SJSA1 (cell line): ENCODE results near the gene STMN1. TPM values are rescaled to one million over a fixed set of nuclear protein-coding genes. Genes with fewer than 3 reads are reported as not detected.

Experiments
- DNase-seq, 2 experiments: peaks; one replicate each; pipeline ENCODE4 v3.0.0-alpha.2; 2015 to 2020; ENCODE audit warnings: low spot score in 2 of 2, low read depth in 1 of 2
- H3K27ac ChIP-seq: fragments of 250-450 bp; sonication (Bioruptor Pico); 2 replicates; pipeline ENCODE4 v1.5.1; 2020; ENCODE audit warnings: mild to moderate bottlenecking, moderate library complexity
- H3K27me3 ChIP-seq: fragments of 250-450 bp; sonication (Bioruptor Pico); replicated peaks from 2 replicates; pipeline ENCODE4 v1.5.1; 2020; ENCODE audit warnings: mild to moderate bottlenecking, moderate library complexity
- H3K36me3 ChIP-seq: fragments of 250-450 bp; sonication (Bioruptor Pico); 2 replicates; pipeline ENCODE4 v1.5.1; 2020; ENCODE audit warnings: mild to moderate bottlenecking
- H3K4me1 ChIP-seq: fragments of 250-450 bp; sonication (Bioruptor Pico); replicated peaks from 2 replicates; pipeline ENCODE4 v1.6.1; 2021; ENCODE audit warnings: mild to moderate bottlenecking
- H3K4me3 ChIP-seq: fragments of 250-450 bp; sonication (Bioruptor Pico); 2 replicates; pipeline ENCODE4 v1.5.1; 2020; ENCODE audit warnings: mild to moderate bottlenecking
- H3K9me3 ChIP-seq: fragments of 250-450 bp; sonication (Bioruptor Pico); replicated peaks from 2 replicates; pipeline ENCODE4 v1.5.1; 2020; ENCODE audit warnings: mild to moderate bottlenecking
- total RNA-seq: library from RNA; depleted of rRNA; stranded (reverse); fragments of >200 nt; shearing (Covaris generic); gene quantifications from 2 replicates; pipeline ENCODE4 v1.2.3, GENCODE V29; 2014; rRNA removed

Gene STMN1
- total RNA-seq, 1 experiment from 2014 or later = 325 TPM

DNA sequence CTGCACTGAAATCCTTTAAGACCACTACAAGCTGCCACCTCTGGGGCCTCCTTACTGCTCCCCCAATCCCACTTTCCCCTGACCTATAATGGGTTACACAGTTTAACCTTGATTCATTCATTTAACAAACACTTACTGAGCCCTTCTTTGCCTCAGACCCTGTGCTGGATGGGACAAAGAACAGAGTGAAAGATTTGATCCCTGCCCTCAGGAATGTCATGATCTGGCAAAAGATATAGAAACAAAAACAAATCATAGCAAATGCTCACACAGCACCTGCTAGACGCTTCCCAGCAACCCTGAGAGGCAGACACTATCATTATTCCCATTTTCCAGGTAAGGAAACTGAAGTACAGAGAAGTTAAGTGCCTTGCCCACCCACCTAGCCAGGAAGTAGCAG lies 39.9 kb downstream of the STMN1 start:
- H3K27me3 ChIP-seq = no peaks in the 10 kb centered on the region
- no peak for DNase-seq
- no peaks in the 10 kb centered on the region for H3K4me1 ChIP-seq

GRCh38 chr1:25864434-25864833 lies 41.8 kb downstream of the STMN1 start:
- H3K36me3 ChIP-seq = no peaks in the 10 kb centered on the region; the same call in 1 of the 2 replicates
- no peak overlapping the region for H3K27ac ChIP-seq
- no peak overlapping the region for H3K4me3 ChIP-seq
- DNase-seq = no peak
- peaks cover 5% of the 10 kb centered on the region for H3K4me1 ChIP-seq
- H3K9me3 ChIP-seq = no peaks in the 10 kb centered on the region
- no peaks in the 10 kb centered on the region for H3K27me3 ChIP-seq

More for the DNA sequence above, 39.9 kb downstream of the STMN1 start:
- Histone ChIP-seq H3K36me3 (no peaks in the 10 kb centered on the region; the same call in 1 of the 2 replicates), H3K9me3 (no peaks in the 10 kb centered on the region), H3K4me3 (no peak overlapping the region), H3K27ac (no peak overlapping the region)

GRCh38 chr1:25863486-25864262 lies 42.5 kb downstream of the STMN1 start:
- H3K27ac ChIP-seq = no peak overlapping the region
- H3K4me3 ChIP-seq = no peak overlapping the region
- H3K9me3 ChIP-seq = no peaks in the 10 kb centered on the region
- peaks cover 5% of the 10 kb centered on the region for H3K4me1 ChIP-seq
- no peak for DNase-seq
- no peaks in the 10 kb centered on the region; the same call in 1 of the 2 replicates for H3K36me3 ChIP-seq
- H3K27me3 ChIP-seq = no peaks in the 10 kb centered on the region

DNA sequence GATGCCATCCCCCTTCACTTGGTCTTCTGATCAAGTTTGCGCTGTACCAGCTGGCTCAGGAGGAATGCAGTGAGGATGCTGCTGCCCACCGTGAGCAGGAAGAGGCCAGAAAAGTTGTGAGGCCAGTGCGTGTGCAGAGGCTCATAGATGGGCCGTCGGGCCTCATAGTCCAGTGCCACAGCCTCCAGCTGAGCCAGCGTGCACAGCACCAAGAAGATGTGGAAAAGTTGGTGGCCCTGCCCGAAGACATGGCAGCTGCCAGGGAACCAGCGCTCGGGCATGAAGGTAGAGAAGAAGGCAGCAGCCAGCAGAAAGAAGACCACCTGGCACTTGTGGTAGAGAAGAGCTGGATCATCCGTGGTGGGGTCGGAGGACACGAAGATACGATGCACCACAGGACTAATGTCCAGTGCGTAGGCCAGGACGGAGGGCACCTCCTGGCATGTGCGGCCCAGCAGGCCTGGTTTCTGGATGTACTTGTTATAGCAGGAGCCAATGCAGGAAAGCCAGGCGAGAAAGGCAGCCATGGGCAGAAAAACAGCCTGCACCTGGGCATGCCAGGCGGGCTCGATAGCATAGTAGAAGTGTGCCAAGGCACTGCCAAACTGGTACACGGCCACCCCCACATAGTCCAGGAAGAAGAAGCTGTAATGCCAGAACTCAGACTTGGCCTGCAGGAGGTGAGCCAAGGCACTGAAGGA lies 43.3 kb downstream of the STMN1 start:
- no peaks in the 10 kb centered on the region; the same call in 1 of the 2 replicates for H3K36me3 ChIP-seq
- no peak overlapping the region for H3K4me3 ChIP-seq
- H3K27me3 ChIP-seq = no peaks in the 10 kb centered on the region
- H3K27ac ChIP-seq = no peak overlapping the region
- no peak for DNase-seq
- no peaks in the 10 kb centered on the region for H3K9me3 ChIP-seq
- peaks cover 10% of the 10 kb centered on the region for H3K4me1 ChIP-seq

DNA sequence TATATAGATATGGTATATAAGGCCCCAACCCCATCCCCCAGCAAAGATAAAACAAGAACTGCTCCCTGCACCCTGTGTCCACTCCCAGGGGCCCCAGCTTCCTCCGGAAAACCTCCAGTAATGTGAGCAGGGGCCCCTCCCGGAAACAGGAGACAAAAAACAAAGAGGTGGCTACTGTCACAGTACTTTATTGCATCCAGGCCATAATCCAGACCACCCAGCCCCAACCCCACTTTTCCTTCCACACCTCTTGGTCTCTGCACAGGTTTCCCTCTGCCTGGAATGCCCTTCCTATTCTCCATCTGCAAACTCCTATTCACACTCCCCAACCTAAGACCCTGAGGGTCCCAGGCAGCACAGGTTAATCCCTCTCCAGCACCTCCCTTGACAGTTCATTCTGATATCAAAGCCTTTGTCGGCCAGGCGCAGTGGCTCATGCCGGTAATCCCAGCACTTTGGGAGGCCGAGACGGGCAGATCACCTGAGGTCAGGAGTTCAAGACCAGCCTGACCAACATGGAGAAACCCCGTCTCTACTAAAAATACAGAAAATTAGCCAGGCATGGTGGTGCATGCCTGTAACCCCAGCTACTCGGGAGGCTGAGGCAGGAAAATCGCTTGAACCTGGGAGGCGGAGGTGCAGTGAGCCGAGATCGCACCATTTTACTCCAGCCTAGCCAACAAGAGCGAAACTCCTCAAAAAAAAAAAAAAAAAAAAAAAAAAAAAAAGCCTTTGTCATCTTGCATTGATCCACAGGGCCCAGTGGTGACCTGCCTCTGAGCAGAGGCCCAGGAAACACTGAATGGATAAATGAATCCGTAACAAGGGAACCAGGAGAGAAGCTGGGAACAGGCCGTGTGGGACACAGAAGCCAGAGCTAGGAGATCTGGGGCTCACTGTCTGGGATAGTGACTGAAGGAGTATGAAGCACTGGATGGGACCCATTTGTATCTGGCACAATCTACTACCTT lies 44.6 kb downstream of the STMN1 start:
- Histone ChIP-seq H3K9me3 (no peaks in the 10 kb centered on the region), H3K27ac (no peak overlapping the region), H3K4me3 (no peak overlapping the region), H3K4me1 (peaks cover 10% of the 10 kb centered on the region), H3K36me3 (no peaks in the 10 kb centered on the region; the same call in 1 of the 2 replicates), H3K27me3 (no peaks in the 10 kb centered on the region)
- no peak for DNase-seq

DNA sequence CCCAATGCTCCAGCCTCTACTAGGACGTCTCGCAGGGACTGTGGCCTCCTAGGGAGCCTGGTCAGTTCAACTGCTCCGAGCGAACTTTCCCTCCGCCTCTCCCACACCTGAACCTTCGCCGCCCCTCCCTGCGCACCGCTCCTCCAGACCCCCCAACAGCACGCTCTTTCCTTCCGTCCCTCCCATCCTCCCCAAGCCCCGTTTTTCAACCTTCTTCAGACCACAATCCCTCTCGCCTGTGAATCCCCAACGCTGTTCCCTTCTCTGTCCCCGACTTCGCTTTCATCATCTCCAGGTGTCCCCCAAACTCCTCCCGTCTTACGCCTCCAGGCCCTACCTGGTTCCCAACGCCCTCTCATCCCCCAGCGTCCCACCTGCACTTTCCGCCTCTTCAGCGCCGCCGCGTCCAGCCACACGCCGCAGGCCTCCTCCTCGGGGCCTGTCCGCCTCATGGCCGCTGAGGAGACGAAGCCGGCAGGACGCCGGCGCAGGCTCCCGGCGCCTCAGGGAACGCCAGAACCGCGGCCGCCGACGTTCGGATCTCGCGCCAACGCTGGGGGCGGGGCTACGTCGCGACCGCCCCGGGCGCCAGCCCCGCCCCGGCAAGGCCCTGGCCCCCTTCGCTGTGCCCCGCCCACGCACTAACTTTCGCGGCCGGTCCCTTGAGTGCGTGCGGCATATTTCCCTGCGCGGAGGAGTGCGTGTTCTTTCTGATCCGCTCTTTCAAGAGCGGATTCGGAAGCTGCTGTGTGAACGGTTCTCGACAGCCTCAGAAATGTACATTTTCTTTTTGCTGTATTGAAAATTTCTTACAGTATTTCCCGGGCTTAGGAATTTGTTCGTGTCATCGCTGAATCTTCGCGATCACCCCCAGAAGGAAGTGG lies 47.1 kb downstream of the STMN1 start, which contains the start of gene AUNIP:
Gene AUNIP, minus strand, starts transcription at position 552 of the 884 bp plus-strand sequence. Its CDS starts 100 bp downstream, at position 452.
- H3K27ac ChIP-seq = peak within 1 kb of the TSS; percentile 47
- peak within 1 kb of the TSS; percentile 48 for H3K4me3 ChIP-seq
- peak; percentile 86 to 89 for DNase-seq
- peaks cover 10% of the 10 kb centered on the region for H3K4me1 ChIP-seq
- no peaks in the 10 kb centered on the region for H3K27me3 ChIP-seq
- no peaks in the 10 kb centered on the region; the same call in 1 of the 2 replicates for H3K36me3 ChIP-seq
- no peaks in the 10 kb centered on the region for H3K9me3 ChIP-seq

DNA sequence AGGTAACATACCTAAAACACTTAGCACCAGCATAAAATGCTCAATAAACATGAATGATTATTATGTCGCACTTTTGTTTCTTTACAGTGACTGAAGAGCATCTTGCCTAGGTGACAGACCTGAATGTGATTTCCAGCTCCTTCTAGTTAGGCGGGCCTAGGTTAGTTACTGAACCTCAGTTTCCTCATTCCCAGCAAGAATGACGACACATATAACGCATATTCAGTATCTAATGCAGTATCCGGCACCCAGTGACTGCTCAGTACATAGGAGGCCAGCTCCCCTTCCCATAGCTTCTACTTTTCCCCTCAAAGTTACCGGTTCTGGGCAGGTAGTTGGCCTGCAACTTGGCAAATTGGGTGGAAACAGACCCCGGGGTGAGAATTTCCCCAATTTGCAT lies 47.7 kb downstream of the STMN1 start:
- H3K4me3 ChIP-seq = peak overlapping the region; percentile 48
- H3K27ac ChIP-seq = no peak overlapping the region
- no peaks in the 10 kb centered on the region; the same call in 1 of the 2 replicates for H3K36me3 ChIP-seq
- peaks cover 10% of the 10 kb centered on the region for H3K4me1 ChIP-seq
- no peaks in the 10 kb centered on the region for H3K27me3 ChIP-seq
- no peaks in the 10 kb centered on the region for H3K9me3 ChIP-seq
- no peak for DNase-seq

- DNase-seq = no peak
These were observed 49.4 kb downstream of the STMN1 start for GRCh38 chr1:25856856-25857255.

DNA sequence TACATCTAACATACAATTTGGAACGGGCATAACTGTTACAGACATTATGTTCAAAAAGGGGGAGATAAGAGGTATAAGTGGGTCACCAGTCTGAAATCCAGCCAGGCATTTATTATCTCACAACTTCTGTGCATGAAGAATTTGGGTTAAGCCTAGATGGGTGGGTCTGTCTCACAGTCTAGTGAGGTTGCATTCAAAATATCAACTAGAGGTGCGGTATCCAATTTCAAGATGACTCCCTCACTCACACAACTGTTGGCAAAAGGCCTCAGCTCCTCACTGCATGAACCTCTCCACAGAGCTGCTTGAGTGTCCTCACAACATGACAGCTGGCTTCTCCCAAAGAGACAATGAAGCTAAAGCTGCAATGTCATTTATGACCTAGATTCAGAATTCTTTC lies 51.7 kb downstream of the STMN1 start:
- H3K4me3 ChIP-seq = no peak overlapping the region
- H3K4me1 ChIP-seq = peaks cover 5% of the 10 kb centered on the region
- H3K27me3 ChIP-seq = no peaks in the 10 kb centered on the region
- DNase-seq = no peak
- H3K36me3 ChIP-seq = 0 out of 2 replicates have a peak, but pooled peaks cover 2% of the 10 kb centered on the region
- H3K27ac ChIP-seq = no peak overlapping the region
- no peaks in the 10 kb centered on the region for H3K9me3 ChIP-seq

More at GRCh38 chr1:25856856-25857255, 49.4 kb downstream of the STMN1 start:
- Histone ChIP-seq H3K9me3 (no peaks in the 10 kb centered on the region), H3K4me1 (peaks cover 10% of the 10 kb centered on the region), H3K36me3 (0 out of 2 replicates have a peak, but pooled peaks cover 2% of the 10 kb centered on the region), H3K27ac (no peak overlapping the region), H3K27me3 (no peaks in the 10 kb centered on the region), H3K4me3 (no peak overlapping the region)

Other genes with a start within 250 kb of the STMN1 start
- gene SELENON, start 106.2 kb downstream of the STMN1 start, total RNA-seq = 12.7 and 26.0 TPM in 2 replicates
- gene MTFR1L, start 86.5 kb downstream of the STMN1 start, total RNA-seq = 48.9 and 51.6 TPM in 2 replicates
- 5.9 and 9.5 TPM in 2 replicates for gene AUNIP, start 47.0 kb downstream of the STMN1 start, total RNA-seq
- 2.9 and 3.1 TPM in 2 replicates for gene PAQR7, start 30.7 kb downstream of the STMN1 start, total RNA-seq
- 7.5 and 7.9 TPM in 2 replicates for gene PAFAH2, start 91.6 kb upstream of the STMN1 start, total RNA-seq
- 0.08 TPM in 1 of 2 replicates, not detected in the other for gene EXTL1, start 115.4 kb upstream of the STMN1 start, total RNA-seq
- not detected in 2 replicates for gene SLC30A2, start 139.7 kb upstream of the STMN1 start, total RNA-seq
- not detected in 2 replicates for gene TRIM63, start 161.2 kb upstream of the STMN1 start, total RNA-seq
- 5.3 and 9.1 TPM in 2 replicates for gene PDIK1L, start 205.4 kb upstream of the STMN1 start, total RNA-seq